ENCODE data around the gene COL23A1.
"Not testable (repeated sequence)": the region's sequence is repeated elsewhere in the genome, so short reads cannot be mapped to it uniquely, and the experiment has no call there.

COL23A1 gene

DNA sequence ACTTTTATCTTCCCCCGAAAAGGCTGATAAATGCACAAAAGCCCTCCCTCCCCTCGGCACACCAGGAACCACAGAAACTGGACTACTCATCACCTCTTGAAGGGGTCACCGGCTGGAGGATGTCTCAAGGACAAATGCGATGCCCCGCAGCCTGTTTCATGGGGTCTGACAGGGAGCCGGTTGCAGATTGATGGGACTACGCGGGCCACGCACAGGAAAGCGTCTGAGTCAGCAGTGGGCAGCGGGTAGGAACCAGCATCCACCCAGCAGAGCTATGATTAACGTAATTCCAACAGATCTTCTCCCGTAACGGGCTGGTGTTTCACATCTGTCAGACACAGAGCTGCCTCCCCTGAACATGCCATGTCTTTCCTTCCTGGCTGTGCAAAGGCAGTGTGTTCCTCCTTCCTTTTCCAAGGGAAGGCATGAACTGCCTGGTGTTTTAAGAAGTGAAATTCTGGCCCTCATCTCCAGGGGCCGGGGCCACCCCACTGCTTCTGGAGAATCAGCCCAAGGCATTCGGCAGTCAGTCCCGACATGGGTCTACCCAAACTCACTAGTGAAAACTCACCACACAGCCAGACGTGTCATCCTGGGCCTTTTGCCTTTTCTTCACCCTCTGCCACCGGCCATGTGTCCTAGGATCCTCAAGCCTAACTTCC lies 213.1 kb downstream of the COL23A1 start:
- no peak for DNase-seq (ENCODE audit: low spot score)

DNA sequence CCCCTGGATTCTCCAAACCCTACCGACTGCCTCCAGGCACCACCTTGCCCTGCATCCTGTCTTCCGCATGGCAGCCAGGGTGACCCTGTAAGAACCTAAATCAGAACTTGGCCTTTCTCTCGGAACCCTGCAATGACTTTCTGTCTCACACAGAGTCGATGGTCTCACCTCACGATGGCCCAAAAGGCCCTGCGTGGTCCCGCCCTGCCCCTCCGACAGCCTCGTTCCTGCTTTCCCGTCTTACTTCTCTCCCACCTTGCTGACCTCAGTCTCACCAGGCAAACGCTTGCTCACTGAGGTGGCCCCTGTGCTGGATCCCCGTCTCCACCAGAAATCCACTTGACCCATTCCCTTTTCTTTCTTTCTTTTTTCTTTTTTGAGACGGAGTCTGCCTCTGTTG lies 214.8 kb downstream of the COL23A1 start:
- no peak for DNase-seq (ENCODE audit: low spot score)

DNA sequence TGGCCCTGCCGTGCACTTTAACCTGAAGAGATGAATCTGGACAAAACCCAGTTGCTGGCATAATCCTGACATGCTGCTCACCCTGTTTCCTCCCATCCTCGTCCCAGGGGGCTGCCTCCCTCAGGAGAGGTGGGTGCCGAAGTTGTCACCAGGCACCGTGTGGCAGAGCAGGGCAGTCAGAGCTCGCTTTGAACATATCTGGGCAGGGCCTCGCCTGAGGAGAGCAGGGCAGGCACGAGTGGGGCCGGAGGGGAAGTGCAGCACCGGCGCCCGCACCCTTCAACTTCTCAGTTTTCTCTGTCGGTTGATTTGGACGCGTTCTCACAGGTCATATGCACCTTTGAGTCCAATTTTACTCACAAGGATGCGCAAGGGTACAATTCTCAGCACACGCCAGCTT lies 216.5 kb downstream of the COL23A1 start:
- no peak for DNase-seq (ENCODE audit: low spot score)

DNA sequence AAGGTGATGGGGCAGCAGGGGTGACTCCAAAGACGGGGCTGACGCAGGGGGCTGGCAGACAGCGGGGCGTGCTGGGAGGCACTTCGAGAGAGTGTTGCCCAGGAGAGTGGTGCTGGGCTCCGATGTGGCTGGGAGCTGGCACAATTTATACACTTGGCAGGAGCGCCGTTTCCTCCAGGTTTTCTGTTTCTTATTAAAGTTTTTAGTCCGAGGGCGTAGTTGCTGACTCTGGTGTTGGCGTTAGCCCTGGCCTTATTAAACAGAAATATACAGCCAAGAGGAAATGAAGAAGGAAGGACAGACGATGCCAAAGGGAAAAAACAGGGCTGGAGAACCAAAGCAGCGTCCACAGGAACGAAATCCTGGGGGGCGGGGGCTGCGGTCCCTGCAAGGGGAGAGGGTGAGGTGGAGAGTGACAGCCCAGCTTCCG lies 218.0 kb downstream of the COL23A1 start:
- DNase-seq (ENCODE audit: low spot score), result no peak

GRCh38 chr5:178371362-178372111 lies 218.7 kb downstream of the COL23A1 start:
- DNase-seq (ENCODE audit: low spot score), result no peak

- no peak for DNase-seq (ENCODE audit: low spot score)
Observed at GRCh38 chr5:178370102-178370501, 220.1 kb downstream of the COL23A1 start.

DNA sequence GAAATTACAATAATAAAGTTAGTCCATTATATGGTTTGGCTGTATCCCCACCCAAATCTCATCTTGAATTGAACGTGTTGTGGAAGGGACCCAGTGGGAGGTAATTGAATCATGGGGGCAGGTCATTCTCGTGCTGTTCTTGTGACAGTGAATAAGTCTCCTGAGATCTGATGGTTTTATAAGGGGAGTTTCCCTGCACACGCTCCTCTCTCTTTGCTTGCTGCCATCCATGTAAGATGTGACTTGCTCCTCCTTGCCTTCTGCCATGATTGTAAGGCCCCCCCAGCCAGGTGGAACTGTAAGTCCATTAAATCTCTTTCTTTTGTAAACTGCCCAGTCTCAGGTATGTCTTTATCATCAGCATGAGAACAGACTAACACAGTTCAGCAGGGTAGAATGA lies 220.7 kb downstream of the COL23A1 start:
- not testable (repeated sequence) for DNase-seq (ENCODE audit: low spot score)

GRCh38 chr5:178368716-178369300 lies 221.4 kb downstream of the COL23A1 start:
- no peak for DNase-seq (ENCODE audit: low spot score)

- DNase-seq (ENCODE audit: low spot score), result no peak
Observed at GRCh38 chr5:178368274-178368673, 221.9 kb downstream of the COL23A1 start.

DNA sequence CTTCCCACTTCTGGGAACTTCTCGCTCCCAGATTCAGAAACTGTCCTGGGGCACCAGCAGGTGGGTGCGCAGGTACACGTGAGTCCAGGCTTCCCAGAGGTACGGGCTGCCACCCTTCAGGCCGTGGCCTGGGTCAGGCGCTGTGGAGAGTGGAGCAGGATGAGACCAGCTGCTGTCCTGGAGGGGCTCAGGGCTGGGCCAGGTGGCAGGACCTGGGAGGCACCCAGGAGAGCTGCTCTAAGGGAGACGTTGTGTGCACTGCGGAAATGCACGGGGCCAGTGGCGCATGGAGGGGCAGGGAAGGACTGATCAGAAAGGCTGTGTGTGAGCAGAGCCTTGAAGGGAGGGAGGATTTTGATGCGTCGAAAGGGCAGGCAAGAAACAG lies 222.5 kb downstream of the COL23A1 start:
- DNase-seq (ENCODE audit: low spot score), result no peak

GRCh38 chr5:178366998-178367735 lies 223.0 kb downstream of the COL23A1 start:
- DNase-seq (ENCODE audit: low spot score), result no peak

GRCh38 chr5:178365501-178366440 lies 224.4 kb downstream of the COL23A1 start:
- no peak for DNase-seq (ENCODE audit: low spot score)

- DNase-seq (ENCODE audit: low spot score), result no peak
Observed at GRCh38 chr5:178364326-178364675, 225.9 kb downstream of the COL23A1 start.

GRCh38 chr5:178363501-178364325 lies 226.5 kb downstream of the COL23A1 start:
- no peak for DNase-seq (ENCODE audit: low spot score)

DNA sequence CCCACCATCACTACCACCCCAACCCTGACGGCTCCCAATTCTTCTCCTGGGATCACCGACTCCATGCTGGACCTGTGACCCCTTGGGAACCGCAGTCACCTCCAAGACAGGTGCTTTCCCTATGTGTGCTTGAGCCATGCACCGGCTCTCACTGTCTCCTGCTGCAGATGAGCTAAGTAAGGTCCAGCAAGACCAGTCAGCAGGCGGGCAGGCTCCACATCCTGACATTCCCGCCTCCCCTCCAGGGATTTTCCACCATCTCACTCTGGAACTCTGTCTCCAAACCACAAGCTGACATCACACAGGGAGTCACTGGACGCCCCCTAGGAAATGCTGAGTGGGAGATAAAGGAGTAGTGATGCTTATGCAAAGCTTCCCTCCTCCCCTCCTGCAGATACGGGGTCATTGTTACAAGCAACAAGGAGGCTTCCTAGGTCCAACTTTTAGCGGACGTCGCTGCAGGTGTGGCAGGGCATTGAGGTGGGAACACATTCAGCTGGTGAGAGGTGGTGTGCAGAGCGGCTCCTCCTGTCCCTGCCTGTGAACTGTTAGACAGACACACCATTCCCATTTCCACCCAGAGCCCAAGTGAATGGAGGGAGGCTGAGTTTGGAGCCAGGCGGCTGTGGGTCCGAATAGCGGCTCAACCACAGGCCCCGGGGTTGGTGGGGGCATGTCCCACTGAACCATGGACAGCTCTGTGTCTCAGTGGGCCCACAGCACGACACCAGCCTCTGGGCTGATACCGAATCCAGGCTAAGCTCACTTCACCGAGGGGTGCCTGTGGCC lies 228.3 kb downstream of the COL23A1 start:
- DNase-seq (ENCODE audit: low spot score), result no peak

DNA sequence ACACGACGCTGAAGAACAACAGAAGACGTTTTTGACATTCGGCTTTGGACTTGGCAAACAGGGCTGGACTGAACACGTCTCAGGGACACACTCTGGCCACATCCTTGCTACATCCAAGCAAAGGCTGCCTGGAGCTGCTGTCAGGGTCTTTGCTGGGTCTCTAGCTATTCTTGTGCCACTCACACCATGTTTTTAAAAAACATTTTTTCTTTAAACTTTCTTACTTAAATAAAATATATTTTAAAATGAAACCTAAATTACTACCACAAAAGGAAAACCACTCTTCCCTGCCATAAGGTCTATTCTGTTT lies 229.3 kb downstream of the COL23A1 start:
- DNase-seq (ENCODE audit: low spot score), result no peak

DNA sequence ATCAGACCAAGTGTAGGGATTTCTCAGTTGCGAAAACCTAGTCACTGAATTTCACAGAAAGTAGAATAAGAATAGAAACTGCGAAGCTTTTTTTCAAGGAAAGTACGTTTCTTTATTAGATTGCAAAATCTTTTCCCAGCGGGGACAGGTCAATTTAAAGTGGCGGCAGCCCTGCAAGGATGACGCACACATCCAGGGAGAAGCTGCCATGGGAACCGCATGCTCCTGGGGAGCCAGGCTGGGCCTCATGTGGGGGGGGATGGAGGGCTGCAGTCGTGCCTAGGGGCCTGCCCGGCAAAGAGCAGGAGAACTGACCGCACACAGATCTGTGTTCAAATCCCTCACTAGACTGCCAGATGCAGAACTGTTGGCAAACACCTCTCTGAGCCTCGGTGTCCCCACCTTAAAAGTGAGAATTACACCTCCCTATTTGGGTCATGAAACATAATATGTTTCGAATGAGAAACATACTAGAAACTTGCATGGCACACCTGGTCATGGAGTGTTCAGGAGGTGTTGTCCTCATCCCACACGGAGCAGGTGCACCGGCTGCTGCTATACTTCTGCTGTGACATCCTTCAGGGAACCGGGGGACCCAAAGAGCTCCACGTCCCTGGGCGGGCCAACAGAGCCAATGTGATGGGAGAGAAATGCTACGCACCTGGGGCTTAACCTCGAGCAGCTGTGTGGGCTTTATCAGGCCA lies 229.8 kb downstream of the COL23A1 start:
- DNase-seq (ENCODE audit: low spot score), result no peak

- no peak for DNase-seq (ENCODE audit: low spot score)
Observed at GRCh38 chr5:178359738-178360137, 230.5 kb downstream of the COL23A1 start.

DNA sequence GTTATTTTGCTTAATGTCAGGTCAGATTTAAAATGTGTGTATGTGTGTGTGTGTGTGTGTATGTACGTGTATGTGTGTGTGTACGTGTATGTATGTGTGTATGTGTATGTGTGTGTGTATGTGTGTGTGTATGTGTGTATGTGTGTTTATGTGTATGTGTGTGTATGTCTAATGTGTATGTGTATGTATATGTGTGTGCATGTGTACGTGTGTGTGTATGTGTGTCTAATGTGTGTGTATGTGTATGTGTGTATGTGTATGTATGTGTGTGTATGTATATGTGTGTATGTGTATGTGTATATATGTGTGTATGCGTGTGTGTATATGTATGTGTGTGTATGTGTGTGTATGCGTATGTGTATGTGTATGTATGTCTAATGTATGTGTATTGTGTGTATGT lies 232.5 kb downstream of the COL23A1 start:
- no peak for DNase-seq (ENCODE audit: low spot score)

Data from NAMALWA (cell line).